Panc1 (cell line): ENCODE data around the gene AAK1.

Source experiments
- POLR2AphosphoS5 ChIP-seq: IDR thresholded peaks from 2 replicates; pipeline ENCODE4 v1.6.1; 2012; ENCODE audit warnings: mild to moderate bottlenecking, low read depth, low read length, moderate library complexity
- TF ChIP-seq, protein P1 (sequence below), 2 experiments: IDR thresholded peaks; 2 replicates each; pipeline ENCODE4 v1.6.1; 2011 to 2012; ENCODE audit warnings: low read depth in 2 of 2, control low read depth in 1 of 2, low read length in 1 of 2, mild to moderate bottlenecking in 1 of 2, moderate library complexity in 1 of 2; ENCODE audit not compliant: insufficient read depth in 1 of 2
- TF ChIP-seq, protein P2 (sequence below): fragments of 450-650 bp; IDR thresholded peaks from 2 replicates; pipeline ENCODE4 v1.5.1; 2017; ENCODE audit warnings: mild to moderate bottlenecking

DNA sequence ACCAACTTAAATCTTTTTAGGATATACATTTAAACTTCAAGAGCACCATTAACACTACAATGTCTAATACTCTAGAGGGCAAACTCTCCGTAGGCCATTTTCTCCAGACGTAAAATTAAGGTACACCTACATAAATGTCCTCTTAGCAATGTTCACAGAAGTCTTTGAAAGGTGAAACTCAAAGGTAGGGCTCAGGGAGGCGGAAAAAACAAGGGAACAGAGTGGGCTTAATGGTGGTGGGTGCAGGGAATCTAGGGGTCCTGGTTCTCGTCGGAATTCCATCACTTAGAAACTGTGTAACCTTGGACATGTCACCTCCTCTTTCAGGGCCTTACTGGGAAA lies 207.0 kb downstream of the AAK1 start:
- TF ChIP-seq, protein P1, sequence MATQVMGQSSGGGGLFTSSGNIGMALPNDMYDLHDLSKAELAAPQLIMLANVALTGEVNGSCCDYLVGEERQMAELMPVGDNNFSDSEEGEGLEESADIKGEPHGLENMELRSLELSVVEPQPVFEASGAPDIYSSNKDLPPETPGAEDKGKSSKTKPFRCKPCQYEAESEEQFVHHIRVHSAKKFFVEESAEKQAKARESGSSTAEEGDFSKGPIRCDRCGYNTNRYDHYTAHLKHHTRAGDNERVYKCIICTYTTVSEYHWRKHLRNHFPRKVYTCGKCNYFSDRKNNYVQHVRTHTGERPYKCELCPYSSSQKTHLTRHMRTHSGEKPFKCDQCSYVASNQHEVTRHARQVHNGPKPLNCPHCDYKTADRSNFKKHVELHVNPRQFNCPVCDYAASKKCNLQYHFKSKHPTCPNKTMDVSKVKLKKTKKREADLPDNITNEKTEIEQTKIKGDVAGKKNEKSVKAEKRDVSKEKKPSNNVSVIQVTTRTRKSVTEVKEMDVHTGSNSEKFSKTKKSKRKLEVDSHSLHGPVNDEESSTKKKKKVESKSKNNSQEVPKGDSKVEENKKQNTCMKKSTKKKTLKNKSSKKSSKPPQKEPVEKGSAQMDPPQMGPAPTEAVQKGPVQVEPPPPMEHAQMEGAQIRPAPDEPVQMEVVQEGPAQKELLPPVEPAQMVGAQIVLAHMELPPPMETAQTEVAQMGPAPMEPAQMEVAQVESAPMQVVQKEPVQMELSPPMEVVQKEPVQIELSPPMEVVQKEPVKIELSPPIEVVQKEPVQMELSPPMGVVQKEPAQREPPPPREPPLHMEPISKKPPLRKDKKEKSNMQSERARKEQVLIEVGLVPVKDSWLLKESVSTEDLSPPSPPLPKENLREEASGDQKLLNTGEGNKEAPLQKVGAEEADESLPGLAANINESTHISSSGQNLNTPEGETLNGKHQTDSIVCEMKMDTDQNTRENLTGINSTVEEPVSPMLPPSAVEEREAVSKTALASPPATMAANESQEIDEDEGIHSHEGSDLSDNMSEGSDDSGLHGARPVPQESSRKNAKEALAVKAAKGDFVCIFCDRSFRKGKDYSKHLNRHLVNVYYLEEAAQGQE (IDR thresholded peaks at IDR 0.05; ENCODE audit: insufficient read depth in 1 of 2, low read depth in 2 of 2, low read length in 1 of 2), result no peak
- TF ChIP-seq, protein P2, sequence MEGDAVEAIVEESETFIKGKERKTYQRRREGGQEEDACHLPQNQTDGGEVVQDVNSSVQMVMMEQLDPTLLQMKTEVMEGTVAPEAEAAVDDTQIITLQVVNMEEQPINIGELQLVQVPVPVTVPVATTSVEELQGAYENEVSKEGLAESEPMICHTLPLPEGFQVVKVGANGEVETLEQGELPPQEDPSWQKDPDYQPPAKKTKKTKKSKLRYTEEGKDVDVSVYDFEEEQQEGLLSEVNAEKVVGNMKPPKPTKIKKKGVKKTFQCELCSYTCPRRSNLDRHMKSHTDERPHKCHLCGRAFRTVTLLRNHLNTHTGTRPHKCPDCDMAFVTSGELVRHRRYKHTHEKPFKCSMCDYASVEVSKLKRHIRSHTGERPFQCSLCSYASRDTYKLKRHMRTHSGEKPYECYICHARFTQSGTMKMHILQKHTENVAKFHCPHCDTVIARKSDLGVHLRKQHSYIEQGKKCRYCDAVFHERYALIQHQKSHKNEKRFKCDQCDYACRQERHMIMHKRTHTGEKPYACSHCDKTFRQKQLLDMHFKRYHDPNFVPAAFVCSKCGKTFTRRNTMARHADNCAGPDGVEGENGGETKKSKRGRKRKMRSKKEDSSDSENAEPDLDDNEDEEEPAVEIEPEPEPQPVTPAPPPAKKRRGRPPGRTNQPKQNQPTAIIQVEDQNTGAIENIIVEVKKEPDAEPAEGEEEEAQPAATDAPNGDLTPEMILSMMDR, result no peak
- TF ChIP-seq POLR2AphosphoS5, result no peak
